ENCODE measurements around the gene STK10.

STK10 gene

DNA sequence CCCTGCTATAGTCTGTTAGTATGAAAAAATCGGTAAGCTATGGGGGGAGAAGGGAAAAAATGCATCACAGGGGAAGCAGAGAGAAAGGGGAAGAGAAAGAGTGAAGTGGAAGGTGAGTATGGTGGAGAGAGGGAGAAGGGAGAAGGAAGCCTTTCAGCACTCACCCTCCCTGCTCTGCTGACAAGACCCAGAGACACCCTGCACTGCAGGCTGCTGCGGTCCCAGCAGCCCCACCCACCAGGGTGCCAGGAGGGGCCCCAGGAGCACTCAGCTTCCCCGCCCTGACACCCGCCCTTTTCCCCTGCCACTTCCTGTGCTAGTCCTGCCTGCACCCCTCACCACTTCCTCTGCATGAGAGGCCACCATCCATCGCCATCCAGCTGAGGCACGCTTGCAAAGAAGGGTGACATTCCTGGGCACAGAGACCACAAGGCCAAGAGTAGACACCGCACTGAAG is 12.7 kb downstream of the STK10 start:
- TF ChIP-seq, protein P1, sequence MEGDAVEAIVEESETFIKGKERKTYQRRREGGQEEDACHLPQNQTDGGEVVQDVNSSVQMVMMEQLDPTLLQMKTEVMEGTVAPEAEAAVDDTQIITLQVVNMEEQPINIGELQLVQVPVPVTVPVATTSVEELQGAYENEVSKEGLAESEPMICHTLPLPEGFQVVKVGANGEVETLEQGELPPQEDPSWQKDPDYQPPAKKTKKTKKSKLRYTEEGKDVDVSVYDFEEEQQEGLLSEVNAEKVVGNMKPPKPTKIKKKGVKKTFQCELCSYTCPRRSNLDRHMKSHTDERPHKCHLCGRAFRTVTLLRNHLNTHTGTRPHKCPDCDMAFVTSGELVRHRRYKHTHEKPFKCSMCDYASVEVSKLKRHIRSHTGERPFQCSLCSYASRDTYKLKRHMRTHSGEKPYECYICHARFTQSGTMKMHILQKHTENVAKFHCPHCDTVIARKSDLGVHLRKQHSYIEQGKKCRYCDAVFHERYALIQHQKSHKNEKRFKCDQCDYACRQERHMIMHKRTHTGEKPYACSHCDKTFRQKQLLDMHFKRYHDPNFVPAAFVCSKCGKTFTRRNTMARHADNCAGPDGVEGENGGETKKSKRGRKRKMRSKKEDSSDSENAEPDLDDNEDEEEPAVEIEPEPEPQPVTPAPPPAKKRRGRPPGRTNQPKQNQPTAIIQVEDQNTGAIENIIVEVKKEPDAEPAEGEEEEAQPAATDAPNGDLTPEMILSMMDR (IDR thresholded peaks at IDR 0.05; ENCODE audit: low read depth, low read length, missing control alignments) = no peak
- DNase-seq (ENCODE audit: low read depth) = no peak
- no peak overlapping the region for H3K4me3 ChIP-seq (ENCODE audit: low read depth, low read length)
- in situ Hi-C loops (cut with HindIII; ENCODE audit: low sequenced_read_pairs) = loop anchor here (10.0 kb wide), 1 partner anchor 750 kb away; no protein-coding TSS in a partner anchor

DNA sequence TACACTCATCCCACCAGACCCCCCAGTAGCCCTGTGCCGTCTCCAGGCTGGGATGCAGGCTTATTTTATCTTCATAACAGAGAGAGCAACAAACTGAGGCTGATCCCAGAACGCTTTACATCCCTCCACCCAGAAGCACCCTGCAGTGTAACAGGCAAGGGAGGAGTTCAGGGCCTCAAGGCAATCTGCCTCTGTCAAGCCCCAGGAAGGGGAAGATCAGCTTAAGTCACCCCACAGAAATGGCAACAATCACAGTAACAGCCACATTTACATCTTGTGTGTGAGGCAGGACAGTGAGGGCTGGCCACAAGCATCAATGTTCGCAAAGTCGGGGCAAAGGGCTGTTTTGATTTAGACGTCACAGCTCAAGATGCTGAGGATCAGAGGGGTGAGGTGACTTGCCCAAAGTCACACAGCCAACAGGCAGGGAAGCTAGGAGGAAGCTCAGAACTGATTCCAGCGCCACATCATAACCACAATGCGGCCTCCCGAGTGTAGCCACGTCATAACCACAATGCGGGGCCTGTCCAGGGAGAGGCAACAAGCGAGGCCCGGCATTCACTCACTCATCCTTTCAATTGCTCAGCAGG is 14.4 kb downstream of the STK10 start:
- in situ Hi-C loops (cut with HindIII; ENCODE audit: low sequenced_read_pairs) = loop anchor here (10.0 kb wide), 1 partner anchor 749 kb away; no protein-coding TSS in a partner anchor
- no peak overlapping the region for H3K4me3 ChIP-seq (ENCODE audit: low read depth, low read length)
- TF ChIP-seq, protein P1 (IDR thresholded peaks at IDR 0.05; ENCODE audit: low read depth, low read length, missing control alignments) = no peak
- DNase-seq (ENCODE audit: low read depth) = peak; percentile 76

DNA sequence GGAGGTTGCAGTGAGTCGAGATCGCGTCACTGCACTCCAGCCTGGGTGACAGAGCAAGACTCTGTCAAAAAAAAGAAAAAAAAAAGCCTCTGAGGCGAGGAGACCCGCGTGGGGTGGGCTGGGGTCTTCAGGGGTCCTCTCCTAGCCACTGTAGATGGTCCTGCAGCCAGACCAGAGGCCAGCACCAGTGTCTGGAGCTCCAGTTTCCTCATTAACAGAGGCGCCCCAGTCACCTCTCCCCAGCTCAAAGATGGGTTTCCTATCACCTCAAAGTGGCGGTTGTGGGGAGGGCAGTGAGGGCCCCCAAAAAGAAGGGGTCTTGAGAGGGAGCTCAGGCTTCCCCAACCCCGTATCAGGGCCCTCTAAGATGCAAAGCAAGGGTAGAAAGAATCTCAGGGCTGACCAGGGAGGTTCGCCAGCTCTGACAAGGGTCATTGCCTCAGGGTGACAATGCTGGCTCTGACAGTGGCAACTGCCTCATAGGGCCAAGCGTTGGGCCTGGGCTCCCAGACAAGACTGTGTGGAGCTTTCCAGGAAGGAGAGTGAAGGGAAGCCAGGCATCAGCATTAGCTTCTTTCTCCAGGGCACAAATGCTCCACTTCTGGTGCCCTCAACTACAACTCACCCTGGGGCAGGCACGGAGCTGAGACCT is 15.0 kb downstream of the STK10 start:
- in situ Hi-C loops (cut with HindIII; ENCODE audit: low sequenced_read_pairs) = loop anchor here (10.0 kb wide), 1 partner anchor 748 kb away; no protein-coding TSS in a partner anchor
- no peak for DNase-seq (ENCODE audit: low read depth)

DNA sequence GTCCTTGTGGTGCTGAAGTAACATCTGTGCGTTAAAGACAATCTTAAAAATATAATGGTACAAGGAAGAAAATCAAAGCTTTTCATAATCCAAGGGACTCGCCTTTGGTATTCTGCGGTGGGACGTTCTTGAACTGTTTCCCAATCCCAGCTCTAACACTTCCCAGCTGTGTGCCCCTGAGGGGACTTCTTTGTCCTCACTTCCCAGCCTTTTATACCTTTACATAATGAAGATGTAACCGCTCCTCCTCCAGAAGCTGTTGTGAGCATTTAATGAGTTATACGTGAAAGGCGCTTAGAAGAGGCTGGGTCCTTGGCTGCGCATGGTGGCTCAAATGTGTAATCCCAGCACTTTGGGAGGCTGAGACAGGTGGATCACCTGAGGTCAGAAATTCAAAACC is 16.9 kb downstream of the STK10 start:
- no peak overlapping the region for H3K4me3 ChIP-seq (ENCODE audit: low read depth, low read length)
- TF ChIP-seq, protein P1 (IDR thresholded peaks at IDR 0.05; ENCODE audit: low read depth, low read length, missing control alignments) = no peak
- in situ Hi-C loops (cut with HindIII; ENCODE audit: low sequenced_read_pairs) = loop anchor here (10.0 kb wide), 1 partner anchor 746 kb away; no protein-coding TSS in a partner anchor
- no peak for DNase-seq (ENCODE audit: low read depth)

More for the DNA sequence above, 15.0 kb downstream of the STK10 start:
- H3K4me3 ChIP-seq (ENCODE audit: low read depth, low read length) = no peak overlapping the region
- TF ChIP-seq, protein P1 (IDR thresholded peaks at IDR 0.05; ENCODE audit: low read depth, low read length, missing control alignments) = no peak

DNA sequence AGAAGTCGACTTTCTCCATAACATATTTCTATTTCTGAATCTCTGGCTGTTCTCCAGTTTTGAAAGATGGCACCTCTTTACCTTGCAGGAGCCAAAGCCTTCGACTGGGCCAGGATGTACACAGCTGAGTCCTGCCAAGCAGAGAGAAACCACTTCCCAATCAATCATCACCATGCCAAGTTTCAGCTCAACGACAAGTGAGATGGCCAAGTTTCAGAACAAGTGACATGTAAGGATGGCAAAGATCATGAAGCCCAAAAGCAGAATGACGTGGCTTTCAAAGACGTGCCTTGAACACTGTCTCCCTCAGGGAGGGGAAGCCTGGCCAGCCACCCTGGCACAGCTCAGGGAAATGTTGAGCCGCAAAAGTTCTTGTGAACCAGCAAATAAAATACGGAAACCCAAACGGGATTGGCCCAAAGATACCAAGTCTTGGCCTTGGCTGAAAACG is 17.7 kb downstream of the STK10 start:
- TF ChIP-seq, protein P1 (IDR thresholded peaks at IDR 0.05; ENCODE audit: low read depth, low read length, missing control alignments) = no peak
- in situ Hi-C loops (cut with HindIII; ENCODE audit: low sequenced_read_pairs) = loop anchor here (10.0 kb wide), 1 partner anchor 745 kb away; no protein-coding TSS in a partner anchor
- no peak for DNase-seq (ENCODE audit: low read depth)
- H3K4me3 ChIP-seq (ENCODE audit: low read depth, low read length) = no peak overlapping the region

DNA sequence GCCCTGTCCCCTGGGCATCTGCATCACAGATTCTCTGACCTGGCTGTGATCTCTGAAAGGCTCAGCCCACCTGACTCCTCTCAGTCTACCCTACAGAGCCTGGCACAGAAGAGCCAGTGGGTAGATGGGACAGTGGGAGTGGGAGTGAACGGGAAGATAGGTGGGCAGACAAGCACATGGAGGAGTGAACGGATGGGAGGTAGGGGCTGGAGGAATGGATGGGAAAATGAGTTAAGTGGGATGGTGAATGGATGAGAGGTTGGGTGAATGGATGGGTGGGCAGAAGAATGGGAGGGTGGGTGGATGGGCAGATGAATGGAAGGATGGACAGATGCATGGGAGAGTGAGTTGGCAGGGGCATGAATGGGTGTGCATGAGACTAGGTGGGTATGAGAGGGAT is 18.8 kb downstream of the STK10 start:
- DNase-seq (ENCODE audit: low read depth) = no peak
- H3K4me3 ChIP-seq (ENCODE audit: low read depth, low read length) = no peak overlapping the region
- TF ChIP-seq, protein P1 (IDR thresholded peaks at IDR 0.05; ENCODE audit: low read depth, low read length, missing control alignments) = no peak
- in situ Hi-C loops (cut with HindIII; ENCODE audit: low sequenced_read_pairs) = no loop called here

All from astrocyte of the cerebellum (primary cell).